NCI-H524 (cell line): ENCODE results near the gene SOX4.

Experiments
- DNase-seq, 2 experiments: peaks; one replicate each; lab custom pipeline; 2025; lab: John Stamatoyannopoulos, UW

SOX4 gene

GRCh38 chr6:21593927-21594415, 420 bp downstream of the SOX4 start:
- DNase-seq = peak in 1 of 2 experiments; percentile 66

GRCh38 chr6:21594416-21595281, 1.1 kb downstream of the SOX4 start:
- DNase-seq = peak in 1 of 2 experiments; percentile 43

- peak in 1 of 2 experiments; percentile 50 for DNase-seq
These were observed 2.0 kb downstream of the SOX4 start for GRCh38 chr6:21595285-21596144.

GRCh38 chr6:21596145-21596948, 2.8 kb downstream of the SOX4 start:
- peak; percentile 69 to 78 for DNase-seq

GRCh38 chr6:21596949-21597682, 3.6 kb downstream of the SOX4 start:
- peak in 1 of 2 experiments; percentile 74 for DNase-seq

- DNase-seq = peak in 1 of 2 experiments; percentile 45
These were observed 4.5 kb downstream of the SOX4 start for GRCh38 chr6:21597801-21598673.

GRCh38 chr6:21598674-21599023, 5.1 kb downstream of the SOX4 start:
- peak in 1 of 2 experiments; percentile 34 for DNase-seq

GRCh38 chr6:21599051-21599696, 5.6 kb downstream of the SOX4 start:
- peak in 1 of 2 experiments; percentile 34 for DNase-seq

- no peak for DNase-seq
These were observed 7.9 kb downstream of the SOX4 start for GRCh38 chr6:21601339-21601923.

GRCh38 chr6:21601932-21602390, 8.4 kb downstream of the SOX4 start:
- no peak for DNase-seq

- no peak for DNase-seq
These were observed 9.8 kb downstream of the SOX4 start for GRCh38 chr6:21603082-21603952.

- DNase-seq = no peak
These were observed 10.5 kb downstream of the SOX4 start for GRCh38 chr6:21604081-21604480.

GRCh38 chr6:21605166-21605565, 11.6 kb downstream of the SOX4 start:
- DNase-seq = no peak

- DNase-seq = no peak
These were observed 15.1 kb downstream of the SOX4 start for GRCh38 chr6:21608601-21609000.

GRCh38 chr6:21609881-21610329, 16.4 kb downstream of the SOX4 start:
- no peak for DNase-seq

- no peak for DNase-seq
These were observed 16.8 kb downstream of the SOX4 start for GRCh38 chr6:21610341-21610740.

- DNase-seq = peak in 1 of 2 experiments; percentile 50
These were observed 17.9 kb downstream of the SOX4 start for GRCh38 chr6:21611485-21611884.
